Mesendoderm (in vitro differentiated cells): ENCODE results near the gene B4GALNT3.

Source experiments
- DNase-seq: peaks from one replicate; pipeline ENCODE4 v3.0.0; 2013
- H2AK5ac ChIP-seq: 2 replicates; pipeline ENCODE4 v1.6.1; 2013; ENCODE audit warnings: low read length, inconsistent platforms
- H2BK120ac ChIP-seq: 2 replicates; pipeline ENCODE4 v1.6.1; 2013; ENCODE audit warnings: low read depth, mild to moderate bottlenecking, low read length, moderate library complexity, mixed read lengths
- H2BK15ac ChIP-seq: replicated peaks from 2 replicates; pipeline ENCODE4 v1.6.1; 2013; ENCODE audit warnings: low read depth, mild to moderate bottlenecking, moderate library complexity
- H2BK5ac ChIP-seq: 2 replicates; pipeline ENCODE4 v1.6.1; 2013; ENCODE audit warnings: low read length, inconsistent platforms
- H3K18ac ChIP-seq: 2 replicates; pipeline ENCODE4 v1.6.1; 2013; ENCODE audit warnings: mild to moderate bottlenecking, low read length, mixed read lengths
- H3K23ac ChIP-seq: one replicate; pipeline ENCODE4 v1.6.1; 2013; ENCODE audit warnings: low read length
- H3K27ac ChIP-seq: 2 replicates; pipeline ENCODE4 v1.5.1; 2013; ENCODE audit warnings: low read depth, mild to moderate bottlenecking, inconsistent platforms, low read length, moderate library complexity
- H3K27me3 ChIP-seq: 2 replicates; pipeline ENCODE4 v1.6.1; 2013; ENCODE audit warnings: low read length, control low read depth, mild to moderate bottlenecking, inconsistent platforms; ENCODE audit not compliant: insufficient read depth, poor library complexity
- H3K36me3 ChIP-seq: 2 replicates; pipeline ENCODE4 v1.6.1; 2013; ENCODE audit warnings: low read length, inconsistent platforms; ENCODE audit not compliant: control insufficient read depth, insufficient read depth
- H3K4ac ChIP-seq: one replicate; pipeline ENCODE4 v1.6.1; 2013; ENCODE audit warnings: low read depth, mild to moderate bottlenecking, low read length, moderate library complexity
- H3K4me1 ChIP-seq: 2 replicates; pipeline ENCODE4 v1.6.1; 2013; ENCODE audit warnings: low read depth, low read length, inconsistent platforms; ENCODE audit not compliant: control insufficient read depth
- H3K4me2 ChIP-seq: 2 replicates; pipeline ENCODE4 v1.6.1; 2013; ENCODE audit warnings: low read length
- H3K4me3 ChIP-seq: 2 replicates; pipeline ENCODE4 v1.5.1; 2013; ENCODE audit warnings: mild to moderate bottlenecking, low read length
- H3K56ac ChIP-seq: one replicate; pipeline ENCODE4 v1.6.1; 2013; ENCODE audit warnings: low read length
- H3K79me1 ChIP-seq: 2 replicates; pipeline ENCODE4 v1.6.1; 2013; ENCODE audit warnings: low read length, inconsistent platforms
- H3K79me2 ChIP-seq: 2 replicates; pipeline ENCODE4 v1.6.1; 2013; ENCODE audit warnings: mild to moderate bottlenecking, low read length; ENCODE audit not compliant: control insufficient read depth, insufficient read depth
- H3K9ac ChIP-seq: 2 replicates; pipeline ENCODE4 v1.6.1; 2013; ENCODE audit warnings: low read length, inconsistent platforms
- H4K5ac ChIP-seq: one replicate; pipeline ENCODE4 v1.6.1; 2013; ENCODE audit warnings: low read length
- H4K8ac ChIP-seq: one replicate; pipeline ENCODE4 v1.6.1; 2013; ENCODE audit warnings: low read depth, mild to moderate bottlenecking, control low read depth, low read length, moderate library complexity
- WGBS: extraction: QIAGEN DNeasy Blood & Tissue Kit; methylation state at CpG from one replicate; pipeline ENCODE4 v1.1.7; 2013; ENCODE audit warnings: low lambda C conversion rate, missing lambda C conversion rate; ENCODE audit not compliant: insufficient coverage; ENCODE audit errors: extremely low coverage; 5-methylcytosine and 5-hydroxymethylcytosine counted together

Gene B4GALNT3

GRCh38 chr12:561908-562593 lies 102.3 kb downstream of the B4GALNT3 start:
- no peaks in the 10 kb centered on the region for H3K4me1 ChIP-seq
- no peak overlapping the region for H4K5ac ChIP-seq
- no peaks in the 10 kb centered on the region for H3K36me3 ChIP-seq
- no peak overlapping the region for H2BK5ac ChIP-seq
- no peak overlapping the region for H2BK120ac ChIP-seq
- no peak overlapping the region for H3K4me3 ChIP-seq
- no peak overlapping the region for H3K27ac ChIP-seq
- no peak overlapping the region for H3K9ac ChIP-seq
- no peak for DNase-seq
- H2BK15ac ChIP-seq, result no peak overlapping the region
- no peaks in the 10 kb centered on the region for H3K79me2 ChIP-seq
- no peak overlapping the region for H2AK5ac ChIP-seq
- no peak overlapping the region for H3K56ac ChIP-seq
- H4K8ac ChIP-seq, result no peak overlapping the region
- H3K23ac ChIP-seq, result no peak overlapping the region
- no peak overlapping the region for H3K18ac ChIP-seq
- no peaks in the 10 kb centered on the region for H3K27me3 ChIP-seq
- H3K79me1 ChIP-seq, result no peaks in the 10 kb centered on the region
- no peak overlapping the region for H3K4ac ChIP-seq
- WGBS, result no CpG with 5 or more reads among the region's 19 CpGs
- H3K4me2 ChIP-seq, result no peak overlapping the region

- Histone ChIP-seq H3K27me3 (no peaks in the 10 kb centered on the region), H3K9ac (no peak overlapping the region), H2BK15ac (no peak overlapping the region), H3K18ac (no peak overlapping the region), H3K4me2 (no peak overlapping the region), H3K79me2 (no peaks in the 10 kb centered on the region), H3K23ac (no peak overlapping the region), H3K4ac (no peak overlapping the region), H4K5ac (no peak overlapping the region), H3K36me3 (no peaks in the 10 kb centered on the region), H3K79me1 (no peaks in the 10 kb centered on the region), H3K56ac (no peak overlapping the region), H4K8ac (no peak overlapping the region), H3K27ac (no peak overlapping the region), H2AK5ac (no peak overlapping the region), H2BK5ac (no peak overlapping the region), H3K4me3 (no peak overlapping the region), H2BK120ac (no peak overlapping the region), H3K4me1 (no peaks in the 10 kb centered on the region)
- no CpG with 5 or more reads among the region's 12 CpGs for WGBS
- no peak for DNase-seq
Observed at GRCh38 chr12:562634-563033, 102.9 kb downstream of the B4GALNT3 start.

- DNase-seq, result no peak
- Histone ChIP-seq H3K23ac (no peak overlapping the region), H3K4me1 (no peaks in the 10 kb centered on the region), H3K79me1 (no peaks in the 10 kb centered on the region), H3K36me3 (no peaks in the 10 kb centered on the region), H3K27ac (no peak overlapping the region), H3K4me3 (no peak overlapping the region), H4K8ac (no peak overlapping the region), H3K27me3 (no peaks in the 10 kb centered on the region), H2AK5ac (no peak overlapping the region), H3K79me2 (no peaks in the 10 kb centered on the region), H2BK5ac (no peak overlapping the region), H2BK120ac (no peak overlapping the region), H3K4me2 (no peak overlapping the region), H3K9ac (no peak overlapping the region), H3K56ac (no peak overlapping the region), H3K18ac (no peak overlapping the region), H3K4ac (no peak overlapping the region), H2BK15ac (no peak overlapping the region), H4K5ac (no peak overlapping the region)
- no CpG with 5 or more reads among the region's 8 CpGs for WGBS
Observed at GRCh38 chr12:563250-563781, 103.6 kb downstream of the B4GALNT3 start.

- Histone ChIP-seq H3K27me3 (no peaks in the 10 kb centered on the region), H3K79me1 (no peaks in the 10 kb centered on the region), H3K4me3 (no peak overlapping the region), H3K9ac (no peak overlapping the region), H3K23ac (no peak overlapping the region), H3K4ac (no peak overlapping the region), H3K4me1 (no peaks in the 10 kb centered on the region), H3K36me3 (no peaks in the 10 kb centered on the region), H2AK5ac (no peak overlapping the region), H3K18ac (no peak overlapping the region), H4K8ac (no peak overlapping the region), H2BK120ac (no peak overlapping the region), H2BK15ac (no peak overlapping the region), H3K27ac (no peak overlapping the region), H3K79me2 (no peaks in the 10 kb centered on the region), H3K4me2 (no peak overlapping the region), H2BK5ac (no peak overlapping the region), H4K5ac (no peak overlapping the region), H3K56ac (no peak overlapping the region)
- DNase-seq, result no peak
- no CpG with 5 or more reads among the region's 7 CpGs for WGBS
Observed at GRCh38 chr12:563787-564298, 104.1 kb downstream of the B4GALNT3 start.

GRCh38 chr12:565161-565560 lies 105.4 kb downstream of the B4GALNT3 start:
- Histone ChIP-seq H3K4me1 (no peaks in the 10 kb centered on the region), H2BK5ac (no peak overlapping the region), H3K23ac (no peak overlapping the region), H3K56ac (no peak overlapping the region), H3K18ac (no peak overlapping the region), H3K4ac (no peak overlapping the region), H3K36me3 (no peaks in the 10 kb centered on the region), H3K79me2 (no peaks in the 10 kb centered on the region), H3K9ac (no peak overlapping the region), H3K79me1 (no peaks in the 10 kb centered on the region), H3K4me2 (no peak overlapping the region), H2BK15ac (no peak overlapping the region), H3K4me3 (no peak overlapping the region), H2AK5ac (no peak overlapping the region), H2BK120ac (no peak overlapping the region), H4K8ac (no peak overlapping the region), H3K27ac (no peak overlapping the region), H3K27me3 (no peaks in the 10 kb centered on the region), H4K5ac (no peak overlapping the region)
- WGBS, result no CpG with 5 or more reads among the region's 8 CpGs
- no peak for DNase-seq
